Uterus (tissue), 2 donors: ENCODE results near the gene CXXC5.

Source experiments
- POLR2A ChIP-seq, 2 donors: fragments of 450-650 bp; IDR thresholded peaks; one replicate each; pipeline ENCODE4 v1.6.1; 2016; ENCODE audit warnings: antibody characterized with exemption in 2 of 2, mild to moderate bottlenecking in 1 of 2, moderate library complexity in 1 of 2
- TF ChIP-seq, protein P1 (sequence below), 4 experiments: fragments of 200-600 bp in 2 of 4; fragments of 450-650 bp in 2 of 4; sonication (generic) in 2 of 4; IDR thresholded peaks; one replicate each; pipeline ENCODE4 v1.5.1; 2016 to 2019; ENCODE audit warnings: antibody characterized with exemption in 4 of 4, mild to moderate bottlenecking in 2 of 4, moderate library complexity in 1 of 4

DNA sequence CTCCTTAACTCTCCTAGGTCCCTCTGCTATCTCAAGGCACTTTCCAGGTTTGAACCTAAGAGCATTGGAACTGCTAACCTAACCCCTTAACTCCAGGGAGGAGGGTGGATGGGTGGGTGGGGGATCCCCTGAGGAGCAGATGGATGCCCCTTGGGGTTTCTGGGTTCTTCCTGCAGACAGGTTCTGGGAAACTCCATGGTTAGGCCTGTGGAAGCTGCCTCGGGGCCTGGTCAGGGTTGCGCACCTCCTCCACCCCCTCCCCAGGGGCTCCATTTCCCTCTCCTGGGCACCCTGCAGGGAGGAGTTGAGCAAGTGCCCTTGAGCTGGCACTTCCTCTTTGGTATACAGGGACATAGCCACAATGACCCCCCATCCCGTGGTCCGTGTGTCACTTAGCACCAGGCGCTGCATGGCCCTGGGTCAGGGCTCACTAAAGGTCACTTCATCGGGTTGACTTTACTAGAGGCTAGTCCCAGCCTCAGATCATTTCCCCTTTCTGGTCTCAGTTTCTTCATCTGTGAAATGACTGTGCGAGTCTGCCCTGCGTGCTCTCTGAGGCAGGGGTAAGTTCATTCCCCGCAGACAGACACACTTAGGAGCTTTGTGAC is 16.0 kb downstream of the CXXC5 start:
- TF ChIP-seq, protein P1, sequence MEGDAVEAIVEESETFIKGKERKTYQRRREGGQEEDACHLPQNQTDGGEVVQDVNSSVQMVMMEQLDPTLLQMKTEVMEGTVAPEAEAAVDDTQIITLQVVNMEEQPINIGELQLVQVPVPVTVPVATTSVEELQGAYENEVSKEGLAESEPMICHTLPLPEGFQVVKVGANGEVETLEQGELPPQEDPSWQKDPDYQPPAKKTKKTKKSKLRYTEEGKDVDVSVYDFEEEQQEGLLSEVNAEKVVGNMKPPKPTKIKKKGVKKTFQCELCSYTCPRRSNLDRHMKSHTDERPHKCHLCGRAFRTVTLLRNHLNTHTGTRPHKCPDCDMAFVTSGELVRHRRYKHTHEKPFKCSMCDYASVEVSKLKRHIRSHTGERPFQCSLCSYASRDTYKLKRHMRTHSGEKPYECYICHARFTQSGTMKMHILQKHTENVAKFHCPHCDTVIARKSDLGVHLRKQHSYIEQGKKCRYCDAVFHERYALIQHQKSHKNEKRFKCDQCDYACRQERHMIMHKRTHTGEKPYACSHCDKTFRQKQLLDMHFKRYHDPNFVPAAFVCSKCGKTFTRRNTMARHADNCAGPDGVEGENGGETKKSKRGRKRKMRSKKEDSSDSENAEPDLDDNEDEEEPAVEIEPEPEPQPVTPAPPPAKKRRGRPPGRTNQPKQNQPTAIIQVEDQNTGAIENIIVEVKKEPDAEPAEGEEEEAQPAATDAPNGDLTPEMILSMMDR (IDR thresholded peaks at IDR 0.05): no peak
- no peak for TF ChIP-seq POLR2A (IDR thresholded peaks at IDR 0.05)
